ACC112 (cell line): Measurements from ENCODE around the gene FZR1.
"Not testable (repeated sequence)": the region's sequence is repeated elsewhere in the genome, so short reads cannot be mapped to it uniquely, and the experiment has no call there.

Experiments used
- H2AFZ ChIP-seq: fragments of 200-600 bp; sonication (generic); one replicate; pipeline ENCODE4 v1.6.0; 2017; ENCODE audit warnings: antibody characterized with exemption, low read length; ENCODE audit not compliant: unreplicated experiment
- H3K27ac ChIP-seq: fragments of 200-600 bp; sonication (generic); 2 replicates; pipeline ENCODE4 v1.5.1; 2014; ENCODE audit warnings: low read depth, mild to moderate bottlenecking, antibody characterized with exemption, low read length, moderate library complexity
- H3K27me3 ChIP-seq: fragments of 200-600 bp; sonication (generic); 2 replicates; pipeline ENCODE4 v1.6.1; 2014; ENCODE audit warnings: mild to moderate bottlenecking, antibody characterized with exemption, low read length, moderate library complexity, mixed read lengths; ENCODE audit not compliant: insufficient read depth
- H3K36me3 ChIP-seq: fragments of 200-600 bp; sonication (generic); 2 replicates; pipeline ENCODE4 v1.6.1; 2016; ENCODE audit warnings: mild to moderate bottlenecking, antibody characterized with exemption, low read length, moderate library complexity, mixed read lengths; ENCODE audit not compliant: insufficient read depth
- H3K4me1 ChIP-seq: fragments of 200-600 bp; sonication (generic); one replicate; pipeline ENCODE4 v1.6.1; 2016; ENCODE audit warnings: low read length, mixed read lengths; ENCODE audit not compliant: insufficient read depth, unreplicated experiment, control insufficient read depth
- H3K4me3 ChIP-seq: fragments of 200-600 bp; sonication (generic); 2 replicates; pipeline ENCODE4 v1.5.1; 2014; ENCODE audit warnings: mild to moderate bottlenecking, low read depth, low read length
- H3K79me2 ChIP-seq: fragments of 200-600 bp; sonication (generic); one replicate; pipeline ENCODE4 v1.6.0; 2016; ENCODE audit warnings: low read length; ENCODE audit not compliant: control insufficient read depth, unreplicated experiment, insufficient read depth

Gene FZR1

DNA sequence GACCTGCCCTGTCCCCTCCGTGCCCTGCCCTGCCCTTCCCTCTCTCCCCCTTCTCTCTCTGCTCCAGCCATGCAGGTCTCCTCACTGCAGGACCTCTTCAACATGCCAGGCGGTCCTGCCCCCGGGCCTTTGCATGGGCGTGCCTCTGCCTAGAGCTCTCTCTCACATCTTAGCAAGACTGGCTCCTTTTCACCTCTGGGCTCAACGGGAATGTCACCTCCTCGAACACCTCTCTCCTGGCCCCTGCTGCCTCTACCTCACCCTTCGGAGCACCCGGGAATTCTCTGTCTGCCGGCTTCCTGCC lies 45.6 kb downstream of the FZR1 start:
- H3K36me3 ChIP-seq, result no peaks in the 10 kb centered on the region; the same call in 1 of the 2 replicates
- H3K79me2 ChIP-seq, result peaks cover 40% of the 10 kb centered on the region
- H3K27ac ChIP-seq, result no peak overlapping the region
- no peak overlapping the region for H2AFZ ChIP-seq
- no peaks in the 10 kb centered on the region for H3K27me3 ChIP-seq
- H3K4me3 ChIP-seq, result no peak overlapping the region
- peaks cover 11% of the 10 kb centered on the region for H3K4me1 ChIP-seq

DNA sequence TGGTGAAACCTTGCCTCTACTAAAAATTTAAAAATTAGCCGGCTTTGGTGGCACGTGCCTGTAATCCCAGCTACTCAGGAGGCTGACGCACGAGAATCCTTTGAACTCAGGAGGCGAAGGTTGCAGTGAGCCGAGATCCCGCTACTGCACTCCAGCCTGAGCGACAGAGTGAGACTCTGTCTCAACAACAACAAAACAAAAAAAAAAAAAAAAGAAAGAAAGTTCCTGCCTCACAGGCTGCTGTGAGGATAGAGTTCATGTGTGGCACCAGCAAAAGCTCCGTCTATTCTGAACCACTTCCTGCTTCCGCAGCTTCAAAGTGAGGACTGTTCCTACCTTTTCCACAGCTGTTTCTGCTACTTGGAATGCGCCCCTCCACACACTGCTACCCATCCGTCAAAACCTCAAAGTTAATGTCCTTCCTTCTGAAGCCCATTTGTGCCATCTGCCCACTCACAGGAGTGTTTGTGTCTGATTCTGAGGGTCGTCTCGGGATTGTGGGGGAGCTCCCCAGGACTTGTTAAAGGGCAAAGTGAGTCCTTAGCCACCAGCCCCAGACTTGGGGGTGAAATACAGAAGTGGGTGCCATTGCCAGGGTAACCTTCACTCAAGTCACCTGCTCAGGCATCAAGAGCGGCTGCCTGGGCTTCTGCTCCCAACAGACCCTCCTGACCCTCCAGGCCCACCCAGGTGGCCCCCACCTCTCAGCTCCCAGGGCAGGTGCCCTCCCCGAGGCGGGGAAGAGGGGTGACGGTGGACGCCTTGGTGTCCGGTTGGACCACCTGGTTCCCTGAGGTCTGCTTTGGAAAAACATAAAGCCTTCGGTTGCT lies 48.4 kb downstream of the FZR1 start:
- no peak overlapping the region for H2AFZ ChIP-seq
- H3K4me3 ChIP-seq, result no peak overlapping the region
- H3K4me1 ChIP-seq, result peaks cover 11% of the 10 kb centered on the region
- H3K27ac ChIP-seq, result no peak overlapping the region
- peaks cover 46% of the 10 kb centered on the region for H3K79me2 ChIP-seq
- H3K27me3 ChIP-seq, result no peaks in the 10 kb centered on the region
- no peaks in the 10 kb centered on the region; the same call in 1 of the 2 replicates for H3K36me3 ChIP-seq

DNA sequence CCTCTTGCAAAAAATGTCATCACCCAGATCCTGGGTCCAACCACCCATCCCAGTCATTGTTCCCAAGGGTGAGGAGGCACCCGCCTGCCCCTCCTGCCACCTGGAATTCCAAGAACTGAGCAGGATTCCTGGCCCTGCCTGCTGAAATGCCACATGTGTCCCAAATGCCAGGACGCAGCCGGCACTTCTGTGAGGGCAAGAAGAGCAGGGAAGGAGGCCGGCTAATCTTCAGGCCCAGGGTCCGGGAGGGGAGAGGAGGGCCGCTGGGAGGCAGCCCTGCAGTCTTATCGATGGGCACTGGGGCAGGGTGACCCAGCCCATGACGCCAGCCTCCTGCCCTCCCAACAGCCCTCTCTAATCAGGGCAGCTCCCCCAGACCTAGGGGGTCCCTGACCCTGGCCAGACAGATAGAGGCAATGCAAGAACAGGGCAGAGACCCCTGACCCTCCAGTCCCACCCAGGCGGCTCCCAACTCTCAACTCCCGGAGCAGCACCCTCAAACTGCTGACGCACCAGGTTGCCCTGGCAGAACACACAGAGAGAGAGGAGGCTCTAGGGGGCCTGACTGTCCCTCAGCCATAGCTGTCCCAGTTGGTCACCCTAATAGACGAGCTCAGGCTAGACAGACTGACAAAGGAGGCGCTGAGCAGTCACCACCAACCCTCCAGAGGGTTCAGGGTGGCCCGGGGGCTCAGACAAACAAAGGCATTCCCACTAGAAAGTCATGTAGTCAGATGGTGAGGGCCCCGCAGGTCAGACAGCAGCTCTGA lies 49.7 kb downstream of the FZR1 start:
- Histone ChIP-seq H3K79me2 (peaks cover 46% of the 10 kb centered on the region), H3K4me1 (peaks cover 11% of the 10 kb centered on the region), H2AFZ (no peak overlapping the region), H3K36me3 (no peaks in the 10 kb centered on the region; the same call in 1 of the 2 replicates), H3K27me3 (no peaks in the 10 kb centered on the region), H3K27ac (no peak overlapping the region), H3K4me3 (peak overlapping the region; percentile 95)

DNA sequence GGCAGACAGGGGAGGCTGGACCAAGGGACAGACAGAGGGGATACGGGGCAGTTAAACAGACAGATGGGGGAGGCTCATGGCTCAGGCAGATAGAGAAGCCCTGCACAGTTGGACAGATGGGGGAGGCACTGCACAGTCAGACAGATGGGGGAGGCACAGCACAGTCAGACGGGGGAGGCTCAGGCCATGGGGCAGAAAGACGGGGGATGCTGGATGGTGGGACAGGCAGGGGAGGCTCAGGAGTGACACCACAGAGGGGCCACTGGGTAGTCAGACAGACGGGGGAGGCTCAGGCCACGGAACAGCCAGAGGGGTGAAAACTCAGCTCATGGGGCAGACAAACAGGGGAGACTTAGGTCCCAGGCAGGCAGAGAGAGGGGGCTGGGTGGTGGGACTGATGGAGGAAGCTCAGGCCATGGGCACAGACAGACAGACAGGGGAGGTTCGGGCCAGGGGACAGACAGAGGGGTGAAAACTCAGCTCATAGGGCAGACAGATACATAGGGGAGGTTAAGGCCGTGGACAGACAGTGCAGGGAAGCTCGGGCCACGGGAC lies 50.4 kb downstream of the FZR1 start:
- Histone ChIP-seq H3K27me3 (no peaks in the 10 kb centered on the region), H3K4me1 (peaks cover 11% of the 10 kb centered on the region), H2AFZ (no peak overlapping the region), H3K4me3 (peak overlapping the region; percentile 95), H3K27ac (peak overlapping the region; percentile 29; the same call in 1 of the 2 replicates), H3K79me2 (peaks cover 44% of the 10 kb centered on the region), H3K36me3 (no peaks in the 10 kb centered on the region)

DNA sequence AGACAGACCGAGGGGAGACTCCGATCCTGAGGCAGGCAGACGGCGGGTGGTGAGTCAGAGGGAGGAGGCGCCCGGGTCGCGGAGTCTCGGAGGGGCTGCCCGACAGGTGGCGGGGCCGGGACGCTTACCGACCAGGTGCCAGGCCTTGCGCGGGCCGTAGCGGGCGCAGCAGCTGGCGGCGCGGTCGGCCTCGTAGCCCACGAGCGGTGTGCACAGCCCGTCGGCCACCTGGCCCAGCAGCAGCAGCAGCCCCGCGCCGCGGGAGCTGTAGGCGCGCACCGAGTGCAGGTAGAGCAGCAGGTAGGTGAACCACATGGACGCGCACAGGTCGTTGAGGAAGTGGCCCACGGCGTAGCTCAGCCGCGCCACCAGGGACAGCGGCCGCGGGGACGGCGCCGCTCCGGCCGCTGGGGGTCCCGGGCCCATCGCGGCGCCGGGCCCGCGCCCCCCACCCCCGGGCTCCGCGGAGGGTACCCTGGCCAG lies 50.9 kb downstream of the FZR1 start:
- peak overlapping the region; percentile 95 for H3K4me3 ChIP-seq
- H3K4me1 ChIP-seq, result peaks cover 11% of the 10 kb centered on the region
- peaks cover 39% of the 10 kb centered on the region for H3K79me2 ChIP-seq
- peak overlapping the region; percentile 14 for H2AFZ ChIP-seq
- no peaks in the 10 kb centered on the region for H3K36me3 ChIP-seq
- no peaks in the 10 kb centered on the region for H3K27me3 ChIP-seq
- no peak overlapping the region; the same call in 1 of the 2 replicates for H3K27ac ChIP-seq

DNA sequence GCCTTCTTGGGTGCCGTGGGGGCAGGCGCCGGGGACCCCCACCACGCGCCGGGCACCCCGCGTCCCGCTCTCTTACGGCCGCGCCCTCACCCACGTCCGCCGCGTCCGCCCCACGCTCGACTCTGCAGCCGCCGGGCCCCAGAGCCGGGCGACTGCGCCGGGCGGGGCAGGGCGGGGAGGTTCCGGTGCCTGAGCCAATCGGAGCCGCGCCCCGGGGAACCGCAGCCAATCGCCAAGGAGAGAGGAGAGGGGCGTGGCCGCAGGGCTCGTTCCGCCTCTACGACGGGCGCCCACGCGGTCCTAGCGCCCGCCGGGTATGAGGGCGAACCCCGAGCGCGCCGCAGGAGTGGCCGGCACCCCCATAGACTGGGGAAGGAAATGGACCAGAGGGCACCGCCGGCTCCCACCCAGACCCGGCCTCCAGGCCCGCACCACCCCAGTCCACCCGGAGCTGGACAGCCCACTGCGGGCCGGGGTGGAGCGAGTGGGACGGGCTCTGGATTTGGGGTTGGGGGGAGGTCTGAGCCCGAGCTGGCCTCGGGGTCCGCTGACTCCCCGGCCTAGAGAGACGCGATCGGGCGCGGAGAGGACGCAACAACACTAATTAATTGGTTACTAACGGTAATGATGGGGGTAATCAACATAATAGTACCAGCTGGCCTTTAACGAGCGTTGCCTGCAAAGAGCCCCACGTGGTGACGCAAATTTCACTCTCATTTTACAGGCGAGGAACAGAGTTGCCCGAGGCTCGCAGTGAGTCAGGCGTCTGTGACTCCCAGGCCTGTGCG lies 51.5 kb downstream of the FZR1 start, which contains the start of gene MFSD12:
MFSD12 (minus strand) TSS at position 126 of the 788 bp plus-strand sequence. CDS start 183 bp downstream, outside the sequence.
- H3K79me2 ChIP-seq, result peaks cover 37% of the 10 kb centered on the region
- H2AFZ ChIP-seq, result peak within 1 kb of the TSS; percentile 96
- peaks cover 11% of the 10 kb centered on the region for H3K4me1 ChIP-seq
- no peaks in the 10 kb centered on the region for H3K27me3 ChIP-seq
- no peaks in the 10 kb centered on the region for H3K36me3 ChIP-seq
- peak within 1 kb of the TSS; percentile 95 for H3K4me3 ChIP-seq
- H3K27ac ChIP-seq, result peak within 1 kb of the TSS; percentile 82

DNA sequence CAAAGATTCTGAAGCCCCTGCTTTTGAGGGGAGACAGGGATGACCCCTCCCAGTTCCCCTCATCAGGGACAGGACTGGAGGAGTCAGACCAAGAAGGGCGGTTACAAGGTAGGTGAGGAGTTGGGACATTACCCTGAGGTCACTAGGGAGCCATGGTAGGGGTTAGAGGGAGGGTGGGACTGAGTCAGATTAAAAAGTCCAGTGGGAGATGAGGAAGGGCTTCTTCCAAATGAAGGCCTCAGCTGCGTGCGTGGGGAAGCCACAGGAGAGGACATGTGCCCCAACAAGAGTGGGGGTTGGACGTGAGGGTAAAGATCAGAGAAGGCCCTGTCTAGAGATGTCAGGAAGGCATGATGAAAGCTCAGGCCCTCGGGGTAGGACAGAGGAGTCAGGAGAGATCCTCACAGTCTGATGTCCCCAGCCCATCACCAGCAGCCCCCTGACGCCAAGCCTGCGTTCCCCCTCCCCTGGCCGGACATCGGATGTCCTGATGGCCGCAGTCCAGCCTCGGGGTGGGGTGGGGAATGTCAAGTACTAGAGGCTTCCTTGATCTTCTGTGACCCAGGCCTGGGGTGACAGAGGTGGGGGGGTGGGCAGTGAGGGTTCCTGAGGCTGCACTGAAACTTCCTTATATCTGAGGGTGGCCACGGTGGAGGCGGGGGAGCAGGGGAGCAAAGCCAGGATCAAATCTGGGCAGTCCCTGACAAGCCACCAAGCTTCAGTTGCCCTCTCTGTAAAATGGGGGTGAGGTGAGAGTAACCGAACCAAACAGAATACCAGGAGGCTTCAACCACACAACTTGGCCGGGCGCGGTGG lies 57.8 kb downstream of the FZR1 start:
- Histone ChIP-seq H3K79me2 (no peaks in the 10 kb centered on the region), H3K27ac (no peak overlapping the region), H3K4me1 (no peaks in the 10 kb centered on the region), H3K36me3 (no peaks in the 10 kb centered on the region), H3K27me3 (no peaks in the 10 kb centered on the region), H2AFZ (no peak overlapping the region), H3K4me3 (no peak overlapping the region)

DNA sequence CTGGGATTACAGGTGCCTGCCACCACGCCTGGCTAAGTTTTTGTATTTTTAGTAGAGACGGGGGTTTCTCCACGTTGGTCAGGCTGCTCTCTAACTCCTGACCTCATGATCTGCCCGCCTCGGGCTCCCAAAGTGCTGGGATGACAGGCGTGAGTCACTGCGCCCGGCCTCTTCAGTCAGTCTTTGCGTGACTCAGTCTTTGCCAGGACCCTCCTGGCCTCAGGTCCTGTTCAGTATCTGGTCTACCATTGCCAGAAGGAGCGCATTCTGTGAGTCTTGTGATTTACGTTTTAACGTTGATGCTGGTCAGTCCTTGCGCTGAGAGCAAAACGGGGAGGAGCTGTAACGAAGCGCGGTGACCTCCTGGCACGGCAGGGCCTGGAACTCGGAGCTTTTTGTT lies 59.0 kb downstream of the FZR1 start:
- H3K27me3 ChIP-seq, result no peaks in the 10 kb centered on the region
- no peak overlapping the region for H3K27ac ChIP-seq
- H3K79me2 ChIP-seq, result no peaks in the 10 kb centered on the region
- no peak overlapping the region for H3K4me3 ChIP-seq
- no peak overlapping the region for H2AFZ ChIP-seq
- no peaks in the 10 kb centered on the region for H3K4me1 ChIP-seq
- H3K36me3 ChIP-seq, result no peaks in the 10 kb centered on the region

DNA sequence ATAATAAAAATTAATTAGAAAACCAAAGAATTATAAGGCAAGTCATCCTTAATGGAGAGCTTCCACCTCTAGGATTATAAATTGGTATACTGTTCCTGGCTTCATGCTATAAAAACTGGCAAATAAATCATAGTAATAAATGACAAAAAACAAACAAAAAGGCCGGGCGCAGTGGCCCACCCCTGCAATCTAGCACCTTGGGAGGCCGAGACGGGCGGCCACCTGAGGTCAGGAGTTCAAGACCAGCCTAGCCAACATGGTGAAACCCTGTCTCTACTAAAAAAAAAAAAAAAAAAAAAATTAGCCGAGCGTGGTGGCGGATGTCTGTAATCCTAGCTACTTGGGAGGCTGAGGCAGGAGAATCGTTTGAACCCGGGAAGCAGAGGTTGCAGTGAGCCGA lies 63.9 kb downstream of the FZR1 start:
- H3K4me3 ChIP-seq, H3K79me2 ChIP-seq, H3K4me1 ChIP-seq, H3K36me3 ChIP-seq, H3K27ac ChIP-seq, H3K27me3 ChIP-seq, H2AFZ ChIP-seq: not testable (repeated sequence)
